ENCODE measurements around the gene ITGA5.

ITGA5 gene

GRCh38 chr12:54419088-54419887 is at the start of gene ITGA5:
Gene ITGA5, minus strand, starts transcription at chr12:54419266. Its CDS starts 68 bp downstream, at chr12:54419198.
- peak; percentile 83 for DNase-seq (ENCODE audit: low read depth)

- DNase-seq (ENCODE audit: low read depth), result no peak
Measured at GRCh38 chr12:54465857-54466523, 46.9 kb upstream of the ITGA5 start.

DNA sequence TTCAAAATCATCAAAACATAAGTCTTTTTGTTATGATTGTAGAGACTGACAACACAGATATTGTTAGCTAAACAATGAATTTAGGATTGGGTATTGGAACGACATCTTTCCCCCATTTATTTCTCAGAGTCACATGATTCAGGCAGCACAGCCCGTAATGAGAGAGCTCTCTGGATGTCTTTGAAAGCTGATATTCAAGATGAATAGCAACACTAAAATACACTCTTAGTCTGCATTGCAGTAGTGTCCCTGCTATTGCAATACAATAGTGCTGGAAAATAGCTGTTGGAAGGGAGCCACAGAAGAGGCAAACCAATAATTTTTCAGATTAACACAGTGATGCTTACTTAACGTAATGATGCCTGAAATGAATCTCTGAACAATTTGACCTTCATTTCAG is 44.4 kb upstream of the ITGA5 start:
- no peak for DNase-seq (ENCODE audit: low read depth)

DNA sequence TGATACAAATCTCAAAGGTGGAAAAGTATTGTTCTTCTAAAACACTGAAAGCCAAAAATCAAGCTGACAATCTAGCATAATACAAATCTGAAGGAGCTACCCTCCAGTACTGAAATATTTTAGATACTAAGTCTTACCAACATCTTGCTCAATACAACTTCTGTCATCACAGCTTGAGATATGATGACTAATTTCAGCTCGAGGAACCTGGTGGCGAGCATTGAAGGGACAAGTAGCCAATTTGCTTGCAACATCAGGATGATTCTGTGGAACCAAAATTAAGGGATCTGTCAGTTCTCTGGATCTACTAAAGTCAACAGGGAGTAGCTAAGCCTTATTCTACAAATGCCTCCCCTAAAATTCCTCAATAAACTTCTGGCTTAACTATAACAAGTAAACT is 44.0 kb upstream of the ITGA5 start:
- peak; percentile 68 for DNase-seq (ENCODE audit: low read depth)

DNA sequence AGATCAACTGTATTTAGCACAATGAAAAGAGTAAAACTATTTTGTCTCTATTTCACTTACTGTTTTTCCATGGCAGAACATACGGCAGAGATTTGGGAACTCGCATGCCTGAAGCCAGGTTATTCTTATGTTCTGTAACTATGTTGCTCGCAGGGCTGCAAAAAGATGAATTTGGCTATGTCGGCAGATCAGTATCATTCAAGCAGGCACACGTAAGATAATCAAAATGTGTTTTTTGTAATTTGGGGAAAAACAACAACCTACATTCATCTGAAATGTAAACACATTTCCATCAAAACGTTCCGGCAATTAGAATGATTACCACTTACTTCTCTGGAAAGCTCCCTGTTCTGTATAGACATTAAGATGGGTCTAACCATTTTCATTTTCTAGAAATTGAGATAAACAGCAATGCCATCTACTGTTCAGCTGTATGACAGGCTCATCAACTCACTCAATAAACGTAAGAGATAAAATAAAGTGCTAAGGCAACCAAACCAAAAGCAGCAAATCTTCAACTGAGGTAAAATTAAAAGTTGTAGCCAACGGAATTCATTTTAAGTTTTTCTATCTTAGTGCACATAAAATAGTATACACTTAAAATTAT is 41.4 kb upstream of the ITGA5 start:
- no peak for DNase-seq (ENCODE audit: low read depth)

- no peak for DNase-seq (ENCODE audit: low read depth)
Measured at GRCh38 chr12:54459355-54459754, 40.3 kb upstream of the ITGA5 start.

DNA sequence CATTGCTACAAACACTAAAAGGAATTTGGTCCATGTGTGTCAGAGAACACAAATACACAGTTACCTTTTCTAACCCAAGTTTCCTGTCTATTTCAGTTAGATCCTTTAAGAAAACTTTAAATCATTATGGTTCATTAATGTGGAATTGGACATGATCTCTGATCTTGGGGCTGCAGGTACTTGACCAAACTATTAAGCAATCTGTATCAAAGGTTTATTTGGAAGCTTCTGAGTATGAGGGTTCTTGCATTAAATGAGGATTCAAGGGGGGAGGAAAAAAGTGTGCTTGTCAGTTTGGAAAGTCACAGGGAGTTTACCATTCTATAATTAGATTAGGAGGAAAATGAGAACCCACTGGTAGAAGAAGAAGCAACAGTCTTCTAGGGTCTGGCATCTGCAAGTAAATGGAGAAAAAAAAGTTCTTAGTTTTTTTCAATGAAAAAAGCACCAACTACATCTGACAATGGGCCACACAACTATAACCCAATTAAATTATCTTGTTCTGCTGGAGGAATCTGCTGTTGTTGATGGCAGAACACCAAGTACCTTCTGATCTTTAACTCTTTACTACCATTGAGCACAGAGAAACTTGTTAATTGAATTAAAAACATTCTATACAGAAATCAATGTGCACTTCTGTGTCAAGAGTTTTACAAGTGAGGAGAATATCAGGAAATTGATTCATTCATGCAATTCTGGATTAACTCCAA is 36.8 kb upstream of the ITGA5 start:
- DNase-seq (ENCODE audit: low read depth), result no peak

- DNase-seq (ENCODE audit: low read depth), result no peak
Measured at GRCh38 chr12:54452628-54453027, 33.6 kb upstream of the ITGA5 start.

- no peak for DNase-seq (ENCODE audit: low read depth)
Measured at GRCh38 chr12:54448344-54448743, 29.3 kb upstream of the ITGA5 start.

DNA sequence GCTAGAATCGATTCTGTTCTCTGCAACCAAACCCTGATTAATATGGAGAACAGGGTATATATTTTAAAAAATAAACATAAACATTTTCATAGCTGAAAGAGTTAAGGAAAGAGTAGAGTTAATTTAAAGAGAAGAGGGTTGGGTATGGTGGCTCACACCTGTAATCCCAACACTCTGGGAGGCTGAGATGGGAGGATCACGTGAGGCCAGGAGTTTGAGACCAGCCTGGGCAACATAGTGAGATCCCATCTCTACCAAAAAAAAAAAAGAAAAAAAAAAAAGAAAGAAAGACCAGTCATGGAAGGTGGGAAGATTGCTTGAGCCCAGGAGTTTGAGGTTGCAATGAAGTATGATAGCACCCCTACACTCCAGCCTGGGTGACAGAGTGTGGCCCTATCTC is 28.9 kb upstream of the ITGA5 start:
- no peak for DNase-seq (ENCODE audit: low read depth)

- no peak for DNase-seq (ENCODE audit: low read depth)
Measured at GRCh38 chr12:54444206-54444605, 25.1 kb upstream of the ITGA5 start.

- DNase-seq (ENCODE audit: low read depth), result no peak
Measured at GRCh38 chr12:54443446-54443845, 24.4 kb upstream of the ITGA5 start.

GRCh38 chr12:54442961-54443360 is 23.9 kb upstream of the ITGA5 start:
- DNase-seq (ENCODE audit: low read depth), result no peak

- no peak for DNase-seq (ENCODE audit: low read depth)
Measured at GRCh38 chr12:54442099-54442498, 23.0 kb upstream of the ITGA5 start.

- DNase-seq (ENCODE audit: low read depth), result peak; percentile 88
Measured at GRCh38 chr12:54439521-54440255, 20.6 kb upstream of the ITGA5 start.

DNA sequence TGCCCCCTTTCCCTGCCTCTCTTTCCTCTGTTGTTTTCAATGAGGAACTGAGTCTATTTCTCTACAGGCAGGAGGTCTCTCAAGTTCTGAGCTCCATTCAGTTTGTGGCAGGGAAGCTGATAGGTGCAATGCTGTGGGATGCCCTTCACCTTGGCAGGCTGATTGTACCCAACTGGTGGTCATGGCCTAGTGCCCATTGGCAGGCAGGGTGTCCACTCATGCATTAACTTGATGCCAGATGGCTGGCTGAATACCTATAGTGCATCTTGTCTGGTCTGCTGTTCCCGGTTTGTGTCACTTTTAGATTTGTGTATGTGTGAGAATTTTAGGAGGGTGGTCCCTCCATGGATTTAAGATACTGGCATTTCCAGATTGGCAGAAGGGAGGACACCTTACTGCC is 20.0 kb upstream of the ITGA5 start:
- DNase-seq (ENCODE audit: low read depth), result no peak

GRCh38 chr12:54438517-54438916 is 19.5 kb upstream of the ITGA5 start:
- DNase-seq (ENCODE audit: low read depth), result no peak

GRCh38 chr12:54437697-54438096 is 18.6 kb upstream of the ITGA5 start:
- no peak for DNase-seq (ENCODE audit: low read depth)

DNA sequence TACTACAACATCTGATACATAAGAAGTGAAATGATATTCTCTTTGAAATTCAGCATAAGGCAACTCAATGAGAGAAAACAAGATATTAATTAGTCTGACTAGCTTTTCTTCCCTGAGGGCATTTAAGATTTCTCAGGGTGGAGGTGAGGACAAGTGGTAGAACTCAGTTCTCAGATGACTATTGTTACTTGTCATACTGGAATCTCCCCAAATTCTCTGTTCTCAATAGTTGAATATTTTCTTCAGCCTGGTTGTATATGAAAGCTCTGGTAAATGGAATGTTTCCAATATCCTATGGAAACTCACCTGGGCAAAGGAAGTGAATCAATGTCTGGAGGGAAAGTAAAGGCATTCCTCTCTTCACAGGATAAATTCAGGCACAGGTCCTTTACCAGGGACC is 18.2 kb upstream of the ITGA5 start:
- no peak for DNase-seq (ENCODE audit: low read depth)

GRCh38 chr12:54432815-54433164 is 13.7 kb upstream of the ITGA5 start:
- no peak for DNase-seq (ENCODE audit: low read depth)

- peak; percentile 89 for DNase-seq (ENCODE audit: low read depth)
Measured at GRCh38 chr12:54431911-54432814, 13.1 kb upstream of the ITGA5 start.
